HCEC 1CT (cell line): ENCODE data around the gene KIF6.
"Not testable (repeated sequence)": the region's sequence is repeated elsewhere in the genome, so short reads cannot be mapped to it uniquely, and the experiment has no call there.

Source experiments
- DNase-seq: peaks from one replicate; pipeline ENCODE4 v3.0.0-alpha.2; 2017

KIF6 gene

GRCh38 chr6:39493174-39493573 is 232.0 kb downstream of the KIF6 start:
- no peak for DNase-seq

GRCh38 chr6:39490108-39490507 is 235.1 kb downstream of the KIF6 start:
- DNase-seq = no peak

- DNase-seq = no peak
These were observed 236.8 kb downstream of the KIF6 start for GRCh38 chr6:39488255-39488879.

GRCh38 chr6:39484276-39484675 is 240.9 kb downstream of the KIF6 start:
- no peak for DNase-seq

- not testable (repeated sequence) for DNase-seq
These were observed 245.4 kb downstream of the KIF6 start for GRCh38 chr6:39479819-39480218.

GRCh38 chr6:39476670-39477069 is 248.5 kb downstream of the KIF6 start:
- DNase-seq = no peak

- DNase-seq = no peak
These were observed 249.1 kb downstream of the KIF6 start for GRCh38 chr6:39476151-39476550.

- no peak for DNase-seq
These were observed 253.1 kb downstream of the KIF6 start for GRCh38 chr6:39471954-39472659.

- DNase-seq = no peak
These were observed 254.7 kb downstream of the KIF6 start for GRCh38 chr6:39470506-39470905.

GRCh38 chr6:39468385-39468784 is 256.8 kb downstream of the KIF6 start:
- no peak for DNase-seq

GRCh38 chr6:39466631-39467030 is 258.6 kb downstream of the KIF6 start:
- no peak for DNase-seq

- DNase-seq = no peak
These were observed 259.7 kb downstream of the KIF6 start for GRCh38 chr6:39465539-39465938.

GRCh38 chr6:39464067-39464466 is 261.1 kb downstream of the KIF6 start:
- DNase-seq = no peak

GRCh38 chr6:39453956-39454524 is 271.2 kb downstream of the KIF6 start:
- no peak for DNase-seq

- no peak for DNase-seq
These were observed 272.0 kb downstream of the KIF6 start for GRCh38 chr6:39453241-39453640.

- no peak for DNase-seq
These were observed 272.7 kb downstream of the KIF6 start for GRCh38 chr6:39452306-39453145.

GRCh38 chr6:39451831-39452230 is 273.4 kb downstream of the KIF6 start:
- no peak for DNase-seq

- no peak for DNase-seq
These were observed 276.2 kb downstream of the KIF6 start for GRCh38 chr6:39449022-39449421.

GRCh38 chr6:39446909-39447308 is 278.3 kb downstream of the KIF6 start:
- DNase-seq = no peak

- no peak for DNase-seq
These were observed 279.5 kb downstream of the KIF6 start for GRCh38 chr6:39445667-39446066.

- no peak for DNase-seq
These were observed 280.7 kb downstream of the KIF6 start for GRCh38 chr6:39444479-39445019.

- no peak for DNase-seq
These were observed 283.2 kb downstream of the KIF6 start for GRCh38 chr6:39441986-39442385.

GRCh38 chr6:39441301-39441700 is 283.9 kb downstream of the KIF6 start:
- DNase-seq = no peak
